Measurements from ENCODE around the gene AQP2.

AQP2 gene

GRCh38 chr12:49963976-49964815, 13.7 kb downstream of the AQP2 start:
- no peak for TF ChIP-seq CTCF (IDR thresholded peaks at IDR 0.05)
- TF ChIP-seq ZFX (IDR thresholded peaks at IDR 0.05; ENCODE audit: borderline replicate concordance), result no peak
- no peak overlapping the region for H3K27ac ChIP-seq

DNA sequence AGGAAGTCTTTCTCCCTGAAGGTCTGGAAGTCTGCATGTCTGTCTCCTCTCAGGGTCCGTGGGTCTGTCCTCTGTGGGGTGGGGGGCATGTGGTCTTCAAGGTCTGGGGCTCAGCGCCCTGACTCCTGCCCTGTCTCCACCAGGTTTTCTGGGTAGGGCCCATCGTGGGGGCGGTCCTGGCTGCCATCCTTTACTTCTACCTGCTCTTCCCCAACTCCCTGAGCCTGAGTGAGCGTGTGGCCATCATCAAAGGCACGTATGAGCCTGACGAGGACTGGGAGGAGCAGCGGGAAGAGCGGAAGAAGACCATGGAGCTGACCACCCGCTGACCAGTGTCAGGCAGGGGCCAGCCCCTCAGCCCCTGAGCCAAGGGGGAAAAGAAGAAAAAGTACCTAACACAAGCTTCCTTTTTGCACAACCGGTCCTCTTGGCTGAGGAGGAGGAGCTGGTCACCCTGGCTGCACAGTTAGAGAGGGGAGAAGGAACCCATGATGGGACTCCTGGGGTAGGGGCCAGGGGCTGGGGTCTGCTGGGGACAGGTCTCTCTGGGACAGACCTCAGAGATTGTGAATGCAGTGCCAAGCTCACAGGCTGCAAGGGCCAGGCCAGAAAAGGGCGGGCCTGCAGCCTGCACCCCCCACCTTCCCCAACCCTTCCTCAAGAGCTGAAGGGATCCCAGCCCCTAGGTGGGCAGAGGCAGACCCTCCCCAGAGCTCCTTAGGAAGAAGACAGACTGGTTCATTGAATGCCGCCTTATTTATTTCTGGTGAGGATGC, 14.5 kb downstream of the AQP2 start:
- no peak overlapping the region for H3K27ac ChIP-seq
- TF ChIP-seq ZFX (IDR thresholded peaks at IDR 0.05; ENCODE audit: borderline replicate concordance) (no peak), CTCF (IDR thresholded peaks at IDR 0.05) (no peak)

GRCh38 chr12:49965836-49966235, 15.3 kb downstream of the AQP2 start:
- TF ChIP-seq CTCF (IDR thresholded peaks at IDR 0.05) (no peak), ZFX (IDR thresholded peaks at IDR 0.05; ENCODE audit: borderline replicate concordance) (no peak)
- H3K27ac ChIP-seq, result no peak overlapping the region

- no peak overlapping the region for H3K27ac ChIP-seq
- TF ChIP-seq CTCF (IDR thresholded peaks at IDR 0.05), result no peak
Observed at GRCh38 chr12:49966511-49967041, 16.0 kb downstream of the AQP2 start.

GRCh38 chr12:49967042-49967776, 16.7 kb downstream of the AQP2 start:
- H3K27ac ChIP-seq, result no peak overlapping the region
- TF ChIP-seq ZFX (IDR thresholded peaks at IDR 0.05; ENCODE audit: borderline replicate concordance) (no peak), CTCF (IDR thresholded peaks at IDR 0.05) (peak; percentile 99)

GRCh38 chr12:49967777-49968250, 17.3 kb downstream of the AQP2 start:
- H3K27ac ChIP-seq, result no peak overlapping the region
- no peak for TF ChIP-seq CTCF (IDR thresholded peaks at IDR 0.05)
- TF ChIP-seq ZFX (IDR thresholded peaks at IDR 0.05; ENCODE audit: borderline replicate concordance), result no peak
